GM19438 (cell line): ENCODE results near the gene NPAT.

Experiments
- ATAC-seq: cut with Tn5 transposase; IDR thresholded peaks from one replicate; pipeline ENCODE4 v1.9.1; 2021; ENCODE audit warnings: low read depth; ENCODE audit not compliant: unreplicated experiment

Gene NPAT

GRCh38 chr11:108220721-108221336 is 1.6 kb downstream of the NPAT start:
- ATAC-seq: no peak

DNA sequence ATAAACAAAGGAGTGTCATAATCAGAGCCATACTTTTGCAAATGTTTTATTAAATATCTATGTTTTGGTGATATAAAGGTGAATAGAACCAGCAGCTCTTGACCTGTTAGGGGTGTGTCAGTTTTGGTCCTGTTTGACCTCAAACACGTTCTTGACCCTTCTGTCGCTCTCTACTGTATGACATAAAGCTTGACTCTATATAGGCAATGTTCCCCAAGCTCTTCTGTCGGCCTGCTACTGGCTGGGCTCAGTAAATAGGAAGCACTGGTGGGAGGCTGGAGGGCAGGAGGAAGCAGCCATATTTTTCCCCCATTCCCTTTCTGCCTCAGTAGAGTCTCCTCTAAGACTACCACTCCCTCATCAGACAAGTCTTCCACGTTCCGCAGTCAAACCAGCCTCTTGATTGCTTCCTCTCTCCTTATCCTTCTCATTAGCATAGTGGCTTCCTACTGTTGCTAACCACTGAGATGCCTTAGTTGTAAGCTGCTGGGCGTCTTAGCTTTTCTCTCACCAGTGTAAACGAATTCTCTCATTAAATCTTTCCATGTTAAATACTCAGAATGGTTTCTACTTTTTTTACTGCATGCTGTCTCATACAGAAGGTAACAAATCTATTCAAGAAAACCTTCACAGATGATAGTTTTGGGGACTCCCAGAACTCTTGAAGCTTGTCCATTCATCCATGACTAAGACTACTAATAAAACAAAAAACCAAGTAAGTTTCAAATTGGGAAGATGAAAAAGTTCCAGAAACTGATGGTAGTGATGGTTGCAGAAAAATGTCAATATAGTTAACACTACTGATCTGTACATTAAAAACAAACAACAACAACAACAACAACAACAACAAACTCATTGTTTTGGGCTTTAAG is 3.3 kb downstream of the NPAT start:
- no peak for ATAC-seq

- ATAC-seq: no peak
Measured at GRCh38 chr11:108218455-108218854, 4.0 kb downstream of the NPAT start.

GRCh38 chr11:108216988-108217387 is 5.5 kb downstream of the NPAT start:
- ATAC-seq: no peak

GRCh38 chr11:108213784-108214183 is 8.7 kb downstream of the NPAT start:
- ATAC-seq: no peak

DNA sequence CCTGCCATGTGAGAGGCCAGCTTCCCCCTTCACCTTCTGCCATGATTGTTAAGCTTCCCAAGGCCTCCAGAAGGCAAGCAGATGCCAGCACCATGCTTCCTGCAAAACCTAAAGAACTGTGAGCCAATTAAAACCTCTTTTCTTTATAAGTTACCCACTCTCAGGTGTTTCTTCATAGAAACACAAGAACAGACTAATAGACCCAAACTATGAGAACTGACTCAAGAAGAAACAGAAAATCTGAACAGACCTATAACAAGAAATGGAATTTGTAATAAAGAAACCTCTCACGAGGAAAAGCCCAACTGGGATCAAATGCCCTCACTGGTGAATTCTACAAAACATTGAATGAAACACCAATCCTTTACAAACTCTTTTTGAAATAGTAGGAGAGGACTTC is 12.0 kb downstream of the NPAT start:
- no peak for ATAC-seq

DNA sequence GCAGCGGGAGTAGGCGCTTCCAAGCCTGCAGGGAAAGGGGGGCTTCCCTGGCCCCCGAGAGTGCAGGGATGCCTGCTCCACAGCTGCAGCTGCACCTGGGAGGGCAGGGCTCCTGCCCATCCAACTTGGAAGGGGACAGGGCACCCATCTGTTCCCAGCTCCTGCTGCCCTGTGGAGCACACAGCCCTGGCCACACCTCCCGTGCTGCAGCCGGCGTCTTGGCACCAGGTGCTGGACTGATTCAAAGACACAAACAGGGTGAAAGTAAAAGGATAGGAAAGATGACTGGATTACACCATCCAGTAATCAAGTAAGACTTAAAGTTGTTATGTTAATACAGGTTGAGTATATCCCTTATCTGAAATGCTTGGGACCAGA is 14.8 kb downstream of the NPAT start:
- no peak for ATAC-seq

- no peak for ATAC-seq
Measured at GRCh38 chr11:108206969-108207682, 15.3 kb downstream of the NPAT start.

GRCh38 chr11:108206171-108206570 is 16.3 kb downstream of the NPAT start:
- ATAC-seq: no peak

DNA sequence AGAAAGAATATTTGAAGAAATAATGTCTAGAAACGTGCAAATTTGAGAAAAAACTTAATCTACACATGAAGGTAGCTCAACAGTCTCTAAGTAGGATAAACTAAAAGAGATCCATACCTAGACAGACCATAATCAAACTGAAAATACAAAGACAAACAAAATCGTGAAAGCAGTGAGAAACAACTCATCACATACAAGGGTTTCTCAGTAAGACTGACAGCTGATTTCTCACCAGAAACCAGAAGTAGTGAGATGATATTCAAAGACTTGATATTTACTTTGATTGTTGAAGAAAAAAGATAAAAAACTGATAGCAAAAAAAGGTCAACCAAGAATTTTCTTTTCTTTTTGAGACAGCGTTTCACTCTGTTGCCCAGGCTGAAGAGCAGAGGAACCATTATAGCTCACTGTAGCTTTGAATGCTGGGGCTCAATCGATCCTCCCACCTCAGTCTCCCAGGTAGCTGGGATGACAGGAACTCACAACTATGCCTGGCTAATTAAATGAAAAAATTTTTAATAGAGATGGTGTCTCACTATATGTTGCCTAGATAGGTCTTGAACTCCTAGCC is 17.4 kb downstream of the NPAT start:
- no peak for ATAC-seq

DNA sequence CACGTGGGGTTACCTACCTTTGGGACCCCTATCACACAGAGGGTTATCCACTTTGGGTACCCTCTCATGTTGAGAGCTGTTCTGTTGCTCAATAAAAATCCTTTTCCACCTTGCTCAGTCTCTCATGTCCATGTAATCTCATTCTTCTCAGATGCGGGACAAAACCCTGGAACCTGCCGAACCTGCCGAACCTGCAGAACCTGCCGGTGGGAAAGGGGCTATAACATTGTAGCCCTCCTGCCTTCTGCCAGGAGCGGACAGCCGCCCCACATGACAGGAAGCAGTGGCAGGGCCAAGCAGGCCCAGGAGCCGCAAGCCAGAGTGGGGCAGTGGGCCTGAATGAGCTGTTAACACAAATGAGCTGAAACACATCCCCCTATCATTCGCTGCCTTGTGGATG is 18.1 kb downstream of the NPAT start:
- ATAC-seq: no peak

DNA sequence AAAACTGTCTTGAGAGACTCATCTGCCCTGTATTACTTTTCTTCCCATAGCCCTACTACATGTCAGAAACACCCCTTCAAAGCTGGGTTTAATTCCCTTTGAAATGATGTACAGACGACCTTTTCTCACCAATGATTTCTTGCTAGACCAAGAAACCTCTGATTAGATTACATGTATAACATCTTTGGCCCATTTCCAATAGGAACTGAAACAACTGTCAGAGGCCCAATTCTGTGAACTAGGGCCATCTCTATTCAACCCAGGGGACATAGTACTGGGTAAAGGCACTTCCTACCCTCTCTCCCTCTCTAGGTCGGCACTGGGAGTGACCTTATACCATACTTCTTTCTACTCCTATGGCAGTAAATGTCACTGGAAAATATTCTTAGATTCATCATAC is 19.4 kb downstream of the NPAT start:
- ATAC-seq: no peak

DNA sequence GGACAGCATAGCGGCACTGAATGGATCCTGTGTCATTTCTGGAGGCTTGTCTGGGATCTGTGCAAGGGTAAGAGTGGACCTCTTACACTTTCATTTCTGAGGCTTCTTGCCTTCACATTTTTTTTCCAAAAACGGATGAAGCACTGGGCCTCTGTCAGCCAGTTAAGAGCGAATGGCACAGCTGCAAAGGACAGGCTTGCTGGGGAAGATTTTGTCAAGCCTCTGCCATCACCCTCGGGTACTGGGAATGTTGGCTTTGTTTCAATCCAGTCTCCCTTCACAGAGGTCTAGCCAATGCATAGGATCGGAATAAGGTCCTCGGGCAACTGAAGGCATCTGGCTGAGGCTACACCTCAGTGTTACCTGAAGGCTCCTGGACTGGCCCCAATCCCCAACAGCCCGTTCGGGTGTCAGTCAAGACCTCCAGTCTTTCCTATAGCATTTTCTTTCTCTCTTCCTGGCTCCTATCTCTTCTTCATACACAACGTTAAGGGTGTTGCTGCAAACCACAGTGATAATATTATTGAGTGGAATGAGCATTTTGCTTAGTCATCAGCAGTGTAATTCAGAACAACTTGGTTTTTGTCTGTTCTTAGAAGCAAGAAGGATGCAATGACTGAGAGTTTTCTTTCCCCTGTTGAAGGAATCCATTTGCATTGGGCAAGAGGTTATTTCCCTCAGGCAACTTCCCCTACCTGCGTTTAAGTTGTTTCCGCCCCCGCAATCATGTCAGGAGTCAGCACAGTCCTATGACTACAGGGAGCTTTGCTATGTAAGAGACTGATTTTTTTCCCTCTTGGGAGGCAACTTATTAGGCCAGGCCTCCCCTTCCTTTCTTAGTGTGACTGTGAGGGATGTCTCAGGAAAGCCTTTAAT is 22.8 kb downstream of the NPAT start:
- ATAC-seq: peak; percentile 55

DNA sequence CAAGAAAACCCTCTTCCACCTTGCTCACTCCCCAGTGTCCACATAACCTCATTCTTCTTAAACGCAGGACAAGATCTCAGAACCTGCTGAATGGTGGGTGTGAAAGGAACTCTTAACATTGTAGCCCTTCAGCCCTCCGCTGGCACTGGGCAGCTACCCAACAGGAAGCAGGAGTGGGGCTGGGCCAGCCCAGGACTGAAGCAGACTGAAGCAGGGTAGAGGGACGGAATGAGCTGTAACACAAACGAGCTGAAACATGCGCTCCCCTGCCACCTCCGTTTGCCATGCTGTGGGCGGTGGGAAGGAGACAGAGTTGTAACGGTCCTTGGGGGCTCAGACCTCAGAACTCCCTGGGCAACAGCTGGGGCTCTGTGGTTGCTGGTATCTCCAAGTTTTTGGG is 23.6 kb downstream of the NPAT start:
- ATAC-seq: no peak

DNA sequence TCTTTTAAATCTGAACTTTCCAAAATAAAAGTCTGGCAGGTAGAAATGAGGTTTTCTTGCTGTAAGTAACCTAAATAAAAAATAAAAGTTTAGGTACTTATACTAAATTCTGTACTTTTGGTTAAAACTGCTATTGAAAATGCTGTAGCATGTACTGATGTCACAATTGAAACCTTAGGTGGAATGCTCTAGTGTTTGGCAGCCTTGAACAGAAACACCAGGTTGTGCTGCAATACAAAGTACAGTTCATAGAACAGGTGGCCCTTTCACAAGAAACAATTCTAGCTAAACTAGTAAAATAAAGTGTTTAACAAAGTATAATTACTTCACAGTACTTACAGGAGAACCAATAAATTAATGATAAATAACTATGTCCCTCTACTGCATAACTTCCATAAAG is 25.1 kb downstream of the NPAT start:
- no peak for ATAC-seq

DNA sequence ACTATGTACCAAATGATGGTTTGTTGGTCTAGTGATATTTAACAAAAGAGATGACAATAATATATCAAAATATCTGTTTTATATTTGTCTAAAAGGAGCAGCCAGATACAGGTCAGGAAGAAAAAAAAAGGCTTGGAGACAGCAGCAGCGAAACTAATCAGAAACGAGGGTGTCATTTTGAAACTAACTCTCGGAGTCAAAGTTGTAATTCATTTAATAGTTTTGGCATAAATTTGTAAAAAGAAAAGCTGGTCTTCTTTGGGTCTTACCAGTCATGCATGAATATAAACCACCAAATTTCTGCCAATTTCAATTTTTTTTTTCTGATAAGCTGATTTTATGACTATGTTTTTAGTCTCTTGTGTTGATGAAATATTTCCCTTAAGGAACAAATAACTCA is 25.5 kb downstream of the NPAT start:
- no peak for ATAC-seq

GRCh38 chr11:108193725-108194124 is 28.7 kb downstream of the NPAT start:
- no peak for ATAC-seq

- no peak for ATAC-seq
Measured at GRCh38 chr11:108177570-108177969, 44.9 kb downstream of the NPAT start.

DNA sequence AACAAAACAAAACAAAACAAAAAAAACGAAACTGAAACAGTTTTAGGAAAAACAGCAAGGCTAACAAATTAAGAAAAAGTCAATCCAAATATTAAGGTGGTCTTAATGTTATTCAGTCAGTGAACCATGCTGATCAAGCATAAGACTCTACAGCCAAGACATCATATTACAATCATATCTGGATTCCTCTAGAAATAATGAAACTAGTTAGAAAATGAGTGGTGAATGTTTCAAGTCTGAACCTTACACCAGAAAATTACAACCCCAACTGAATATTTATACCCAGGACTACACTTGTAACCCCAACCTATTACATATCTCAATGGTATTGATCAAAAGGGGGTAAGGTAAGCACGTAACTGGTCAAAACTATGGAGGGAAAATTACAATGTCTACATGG is 52.3 kb downstream of the NPAT start:
- no peak for ATAC-seq

DNA sequence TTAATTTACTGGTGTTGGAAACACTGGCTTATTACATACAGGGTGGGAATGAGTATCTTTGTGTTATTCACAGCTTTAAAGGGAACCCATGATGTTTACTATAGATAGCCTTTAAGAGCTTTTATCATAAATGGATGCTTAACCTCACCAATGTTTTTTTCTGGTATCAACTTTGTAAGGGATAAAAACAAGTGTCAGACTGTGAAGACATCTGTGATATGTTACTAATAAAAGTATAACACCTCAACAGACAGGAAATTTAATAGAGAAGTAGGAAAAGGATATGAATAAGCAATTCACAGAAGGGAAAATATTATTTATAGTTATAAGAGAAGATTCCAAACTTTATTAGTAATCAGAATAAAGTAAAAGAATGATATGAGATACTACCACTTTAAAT is 54.8 kb downstream of the NPAT start:
- ATAC-seq: no peak
